ENCODE data around the gene EAF1.

GRCh38 chr3:15439476-15439875, 12.1 kb downstream of the EAF1 start:
- no peak for TF ChIP-seq BHLHE40 (IDR thresholded peaks at IDR 0.05; ENCODE audit: borderline replicate concordance)
- no peak for TF ChIP-seq ARNT (IDR thresholded peaks at IDR 0.05)
- no peak for TF ChIP-seq SP1 (IDR thresholded peaks at IDR 0.05)
- no peak for TF ChIP-seq TARDBP (IDR thresholded peaks at IDR 0.05)

Data from HEK293T (cell line).